ENCODE measurements around the gene UQCC2. TPM values are rescaled to one million over a fixed set of nuclear protein-coding genes. Genes with fewer than 3 reads are reported as not detected.

UQCC2 gene
- total RNA-seq, 2 experiments from 2014 or later, result 141 to 147 TPM

DNA sequence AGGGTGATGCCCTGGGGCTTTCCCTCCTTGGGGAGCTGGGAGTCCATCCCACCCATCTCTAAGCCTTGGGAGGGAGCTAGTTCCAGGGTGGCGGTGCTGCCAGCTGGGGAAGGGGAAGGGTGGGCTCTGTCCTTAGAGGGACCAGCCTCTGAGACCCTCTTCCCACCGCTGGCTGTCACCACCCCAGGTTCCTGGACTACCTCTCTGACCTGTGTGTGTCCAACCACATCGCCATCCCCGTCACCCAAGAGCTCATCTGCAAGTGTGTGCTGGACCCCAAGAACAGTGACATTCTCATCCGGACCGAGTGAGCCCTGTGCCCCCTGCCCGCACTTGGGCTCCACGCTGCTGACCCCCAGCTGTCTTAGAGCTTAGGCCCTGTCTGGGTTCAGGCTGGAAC, 43.2 kb downstream of the UQCC2 start:
- intact Hi-C loops (cut with DNase I, micrococcal nuclease), result no loop called here
- H3K9me3 Mint-ChIP-seq (ENCODE audit: low read depth), result no peaks in the 10 kb centered on the region
- peaks cover 16% of the 10 kb centered on the region for H3K4me1 Mint-ChIP-seq
- POLR2A ChIA-PET, result no interaction called here
- DNase-seq, result no peak
- H3K27me3 Mint-ChIP-seq, result no peaks in the 10 kb centered on the region
- H3K27ac Mint-ChIP-seq, result no peak overlapping the region
- no peak for ATAC-seq
- H3K36me3 Mint-ChIP-seq (ENCODE audit: low read depth), result peaks cover 30% of the 10 kb centered on the region
- CTCF ChIA-PET, result interaction anchor here (1.3 to 1.5 kb wide), 3 partner anchors 14 to 89 kb away, joined by 3 to 4 read pairs (median 3); no protein-coding TSS in a partner anchor
- no peak overlapping the region for H3K4me3 Mint-ChIP-seq

DNA sequence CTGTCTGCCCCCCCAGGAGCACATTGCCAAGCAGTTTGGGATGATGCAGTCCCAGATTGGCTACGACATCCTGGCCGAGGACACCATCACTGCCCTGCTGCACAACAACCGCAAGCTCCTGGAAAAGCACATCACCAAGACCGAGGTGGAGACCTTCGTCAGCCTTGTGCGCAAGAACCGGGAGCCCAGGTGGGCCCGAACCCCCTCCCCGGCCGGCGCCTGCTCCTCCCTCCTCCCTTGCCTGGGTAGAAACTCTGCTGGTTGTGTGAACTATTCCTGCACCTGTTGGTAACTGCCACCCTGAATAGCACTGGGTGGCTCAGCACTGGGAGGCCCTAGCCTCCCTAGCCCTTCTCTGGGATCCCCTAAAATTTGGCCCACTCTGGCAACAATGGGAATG, 43.7 kb downstream of the UQCC2 start:
- CTCF ChIA-PET, result no interaction called here
- Mint-ChIP-seq H3K36me3 (ENCODE audit: low read depth) (peaks cover 30% of the 10 kb centered on the region), H3K4me3 (no peak overlapping the region), H3K27me3 (no peaks in the 10 kb centered on the region), H3K27ac (no peak overlapping the region), H3K4me1 (peaks cover 16% of the 10 kb centered on the region), H3K9me3 (ENCODE audit: low read depth) (no peaks in the 10 kb centered on the region)
- POLR2A ChIA-PET, result no interaction called here
- no peak for ATAC-seq
- no peak for DNase-seq
- intact Hi-C loops (cut with DNase I, micrococcal nuclease), result no loop called here

DNA sequence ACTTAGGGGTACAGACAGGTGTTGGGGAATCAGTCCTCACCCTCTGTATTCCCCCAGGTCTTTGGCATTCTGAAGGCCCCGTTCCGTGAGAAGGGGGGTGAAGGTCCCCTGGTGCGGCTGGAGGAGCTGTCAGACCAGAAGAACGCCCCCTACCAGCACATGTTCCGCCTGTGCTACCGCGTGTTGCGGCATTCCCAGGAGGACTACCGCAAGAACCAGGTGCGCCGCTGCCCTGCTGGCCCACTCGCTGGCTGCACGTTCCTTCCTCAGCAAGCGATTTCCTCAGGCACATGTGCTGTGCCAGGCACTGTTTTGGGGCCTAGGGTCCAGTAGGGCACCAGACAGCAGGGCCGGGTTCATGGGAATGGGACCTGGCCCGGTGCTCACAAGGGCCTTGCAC, 44.4 kb downstream of the UQCC2 start:
- peaks cover 16% of the 10 kb centered on the region for H3K4me1 Mint-ChIP-seq
- intact Hi-C loops (cut with DNase I, micrococcal nuclease), result no loop called here
- ChIA-PET POLR2A (no interaction called here), CTCF (interaction anchor here (1.0 to 1.8 kb wide), 3 partner anchors 12 to 36 kb away, joined by 3 to 5 read pairs (median 4); no protein-coding TSS in a partner anchor)
- no peak overlapping the region for H3K27ac Mint-ChIP-seq
- H3K27me3 Mint-ChIP-seq, result no peaks in the 10 kb centered on the region
- ATAC-seq, result no peak
- no peak overlapping the region for H3K4me3 Mint-ChIP-seq
- peaks cover 27% of the 10 kb centered on the region for H3K36me3 Mint-ChIP-seq (ENCODE audit: low read depth)
- DNase-seq, result no peak
- H3K9me3 Mint-ChIP-seq (ENCODE audit: low read depth), result no peaks in the 10 kb centered on the region

DNA sequence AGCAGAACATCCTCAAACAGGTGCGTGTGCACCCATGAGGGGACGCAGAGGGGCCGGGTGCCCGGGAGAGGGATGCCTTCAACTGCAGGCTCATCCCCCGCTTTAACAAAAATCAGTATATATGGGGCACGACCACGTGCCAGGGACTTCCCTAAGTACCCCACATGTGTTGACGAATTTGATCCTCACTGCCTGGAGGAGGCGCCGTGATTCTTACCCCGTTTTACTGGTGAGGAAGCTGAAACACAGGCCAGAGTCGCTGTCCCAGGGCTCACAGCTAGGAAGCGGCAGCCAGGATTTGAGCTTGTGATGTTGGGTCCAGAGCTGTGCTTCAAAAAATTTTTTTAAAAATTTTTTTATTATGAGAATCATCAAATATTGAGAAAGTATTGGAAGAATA, 45.5 kb downstream of the UQCC2 start:
- Mint-ChIP-seq H3K27ac (no peak overlapping the region), H3K9me3 (ENCODE audit: low read depth) (no peaks in the 10 kb centered on the region), H3K4me1 (peaks cover 16% of the 10 kb centered on the region), H3K27me3 (no peaks in the 10 kb centered on the region), H3K4me3 (no peak overlapping the region), H3K36me3 (ENCODE audit: low read depth) (peaks cover 19% of the 10 kb centered on the region)
- ATAC-seq, result no peak
- CTCF ChIA-PET, result interaction anchor here (1.0 to 1.8 kb wide), 4 partner anchors 11 to 58 kb away, joined by 3 to 5 read pairs (median 4); no protein-coding TSS in a partner anchor
- intact Hi-C loops (cut with DNase I, micrococcal nuclease), result no loop called here
- POLR2A ChIA-PET, result no interaction called here
- DNase-seq, result no peak

DNA sequence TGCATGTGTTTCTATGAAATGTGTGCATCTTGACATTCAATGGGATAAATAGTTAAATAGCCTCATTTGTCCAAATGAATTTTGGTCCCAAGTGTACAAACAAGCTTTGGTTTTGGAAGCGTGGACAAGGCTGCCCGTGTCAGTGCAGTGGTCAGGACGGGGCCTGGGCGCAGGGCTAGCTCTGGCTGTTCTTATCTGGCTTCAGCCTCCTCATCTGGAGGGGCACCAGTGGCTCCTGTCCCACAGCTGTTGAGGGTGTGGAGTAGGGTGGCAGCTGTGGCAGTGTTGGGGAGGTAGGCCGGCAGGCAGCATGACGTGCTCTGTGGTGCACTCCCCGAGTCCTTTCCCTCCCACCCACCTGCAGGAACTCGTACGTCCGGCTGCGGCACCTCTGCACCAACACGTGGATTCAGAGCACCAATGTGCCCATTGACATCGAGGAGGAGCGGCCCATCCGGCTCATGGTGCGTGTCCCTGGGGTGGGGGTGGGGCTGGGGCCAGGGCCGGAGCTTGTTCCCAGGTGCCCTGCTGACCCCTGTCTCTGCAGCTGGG, 46.9 kb downstream of the UQCC2 start:
- Mint-ChIP-seq H3K27ac (no peak overlapping the region), H3K36me3 (ENCODE audit: low read depth) (peaks cover 19% of the 10 kb centered on the region), H3K4me3 (no peak overlapping the region), H3K9me3 (ENCODE audit: low read depth) (no peaks in the 10 kb centered on the region), H3K4me1 (peaks cover 15% of the 10 kb centered on the region), H3K27me3 (no peaks in the 10 kb centered on the region)
- DNase-seq (no peak), ATAC-seq (no peak)
- intact Hi-C loops (cut with DNase I, micrococcal nuclease), result no loop called here
- POLR2A ChIA-PET, result no interaction called here
- CTCF ChIA-PET, result interaction anchor here (0.8 kb wide), 1 partner anchor 300 kb away, joined by 3 read pairs; no protein-coding TSS in a partner anchor

DNA sequence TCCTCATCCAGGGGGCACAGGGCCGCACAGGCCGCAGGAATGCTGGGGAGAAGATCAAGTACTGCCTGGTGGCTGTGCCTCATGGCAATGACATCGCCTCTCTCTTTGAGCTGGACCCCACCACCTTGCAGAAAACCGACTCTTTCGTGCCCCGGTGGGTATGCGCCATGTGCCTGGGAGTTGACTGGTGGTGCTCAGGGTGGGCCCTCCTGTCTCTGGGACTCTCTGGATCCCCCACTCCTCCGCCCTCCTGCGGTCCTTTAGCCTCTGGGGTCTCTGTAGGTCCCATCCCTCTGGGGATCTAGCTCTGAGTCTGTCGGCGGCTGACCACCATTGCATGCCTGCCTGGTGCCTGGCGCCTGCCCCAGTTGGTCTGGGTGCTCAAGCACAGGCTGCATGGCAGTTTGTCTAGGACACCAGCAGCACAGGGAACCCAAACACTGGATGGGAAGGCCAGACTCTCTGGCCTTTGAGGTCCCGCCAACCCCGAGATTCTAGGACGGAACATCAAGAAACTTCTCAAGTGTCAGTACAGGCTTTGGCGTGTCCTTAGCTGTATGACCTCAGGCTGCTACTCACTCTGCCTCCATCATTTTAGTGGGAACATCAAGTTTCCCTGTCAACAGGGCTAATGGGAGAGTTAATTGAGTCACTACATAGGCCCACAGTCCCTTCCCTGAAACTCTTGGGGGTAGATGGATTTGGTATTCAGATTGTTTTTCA, 47.6 kb downstream of the UQCC2 start:
- no peak for DNase-seq
- H3K27ac Mint-ChIP-seq, result no peak overlapping the region
- H3K27me3 Mint-ChIP-seq, result no peaks in the 10 kb centered on the region
- H3K4me1 Mint-ChIP-seq, result peaks cover 11% of the 10 kb centered on the region
- no peaks in the 10 kb centered on the region for H3K9me3 Mint-ChIP-seq (ENCODE audit: low read depth)
- H3K36me3 Mint-ChIP-seq (ENCODE audit: low read depth), result peaks cover 14% of the 10 kb centered on the region
- POLR2A ChIA-PET, result no interaction called here
- CTCF ChIA-PET, result interaction anchor here (0.8 kb wide), 1 partner anchor 300 kb away, joined by 3 read pairs; no protein-coding TSS in a partner anchor
- intact Hi-C loops (cut with DNase I, micrococcal nuclease), result no loop called here
- ATAC-seq, result no peak
- H3K4me3 Mint-ChIP-seq, result no peak overlapping the region

DNA sequence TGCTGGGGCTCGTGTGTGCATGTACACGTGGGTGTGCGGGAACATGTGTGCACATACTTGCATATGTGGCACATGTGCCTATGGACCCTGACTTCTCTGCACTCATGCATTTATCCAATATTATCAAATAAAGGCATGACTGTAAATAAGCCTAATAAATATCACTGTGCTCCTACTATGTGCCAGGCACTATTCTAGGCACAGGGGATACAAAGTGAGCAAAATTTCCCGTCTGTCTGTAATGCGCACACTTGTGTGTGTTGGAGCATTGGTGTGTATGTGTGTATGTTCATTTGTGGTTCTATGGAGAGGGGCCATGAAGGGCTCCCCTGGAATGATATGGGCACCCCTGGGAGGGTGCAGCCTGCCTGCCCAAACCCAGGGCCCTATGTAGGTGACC, 48.5 kb downstream of the UQCC2 start:
- ChIA-PET POLR2A (interaction anchor here (0.6 kb wide), 2 partner anchors 42 to 1556 kb away, joined by 3 to 4 read pairs; no protein-coding TSS in a partner anchor), CTCF (no interaction called here)
- DNase-seq, result no peak
- H3K36me3 Mint-ChIP-seq (ENCODE audit: low read depth), result peaks cover 6% of the 10 kb centered on the region
- no peaks in the 10 kb centered on the region for H3K27me3 Mint-ChIP-seq
- peaks cover 2% of the 10 kb centered on the region for H3K4me1 Mint-ChIP-seq
- no peaks in the 10 kb centered on the region for H3K9me3 Mint-ChIP-seq (ENCODE audit: low read depth)
- H3K27ac Mint-ChIP-seq, result no peak overlapping the region
- intact Hi-C loops (cut with DNase I, micrococcal nuclease), result no loop called here
- H3K4me3 Mint-ChIP-seq, result no peak overlapping the region
- ATAC-seq, result no peak

DNA sequence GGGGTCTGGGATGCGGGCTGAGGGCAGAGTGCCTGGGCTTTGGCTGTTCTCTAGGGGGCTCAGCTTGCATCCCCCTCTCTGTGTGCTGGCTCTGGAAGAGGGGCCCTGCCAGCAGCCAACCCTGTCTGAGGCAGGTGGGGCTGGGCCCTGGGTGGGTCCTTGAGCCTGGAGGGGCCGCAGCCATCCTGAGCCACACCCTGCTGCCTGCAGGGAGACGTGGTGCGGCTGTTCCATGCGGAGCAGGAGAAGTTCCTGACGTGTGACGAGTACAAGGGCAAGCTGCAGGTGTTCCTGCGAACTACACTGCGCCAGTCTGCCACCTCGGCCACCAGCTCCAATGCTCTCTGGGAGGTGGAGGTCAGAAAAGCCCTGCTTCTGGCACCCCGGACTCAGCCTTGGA, 49.2 kb downstream of the UQCC2 start:
- ATAC-seq (no peak), DNase-seq (no peak)
- no peaks in the 10 kb centered on the region for H3K9me3 Mint-ChIP-seq (ENCODE audit: low read depth)
- intact Hi-C loops (cut with DNase I, micrococcal nuclease), result no loop called here
- no peak overlapping the region for H3K27ac Mint-ChIP-seq
- H3K36me3 Mint-ChIP-seq (ENCODE audit: low read depth), result peaks cover 10% of the 10 kb centered on the region
- ChIA-PET CTCF (no interaction called here), POLR2A (no interaction called here)
- no peaks in the 10 kb centered on the region for H3K27me3 Mint-ChIP-seq
- H3K4me3 Mint-ChIP-seq, result no peak overlapping the region
- no peaks in the 10 kb centered on the region for H3K4me1 Mint-ChIP-seq

DNA sequence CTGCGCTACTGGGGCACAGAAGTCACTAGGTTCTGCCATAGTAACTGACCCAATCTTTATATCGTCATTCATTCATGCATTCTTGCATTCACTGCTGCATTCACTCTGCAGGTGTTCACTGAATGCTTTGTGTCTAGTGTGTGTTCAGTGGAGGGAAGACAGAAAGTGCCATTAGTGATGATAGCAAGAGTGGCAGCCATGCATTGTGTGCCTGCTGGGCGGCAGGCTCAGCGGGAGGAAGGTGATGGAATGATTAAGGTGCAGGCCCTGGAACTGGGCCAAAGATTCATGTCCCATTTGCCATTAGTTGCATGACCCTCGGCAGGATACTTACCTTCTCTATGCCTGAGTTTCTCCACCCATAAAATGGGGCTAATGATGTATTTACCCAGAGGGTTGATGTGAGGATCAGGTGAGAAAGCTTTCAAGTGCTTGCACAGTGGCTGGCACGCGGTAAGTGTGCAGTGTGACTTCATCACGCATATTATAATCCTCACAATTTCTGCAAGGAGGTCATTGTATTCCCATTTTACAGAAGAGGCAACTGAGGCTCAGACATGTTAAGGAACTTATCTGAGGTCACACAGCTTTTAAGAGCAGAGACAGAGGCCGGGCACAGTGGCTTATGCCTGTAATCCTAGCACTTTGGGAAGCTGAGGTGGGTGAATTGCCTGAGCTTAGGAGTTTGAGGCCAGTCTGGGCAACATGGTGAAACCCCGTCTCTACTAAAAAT, 50.2 kb downstream of the UQCC2 start:
- H3K27me3 Mint-ChIP-seq, result no peaks in the 10 kb centered on the region
- no peaks in the 10 kb centered on the region for H3K9me3 Mint-ChIP-seq (ENCODE audit: low read depth)
- no peak for ATAC-seq
- POLR2A ChIA-PET, result no interaction called here
- intact Hi-C loops (cut with DNase I, micrococcal nuclease), result no loop called here
- no peaks in the 10 kb centered on the region for H3K4me1 Mint-ChIP-seq
- no peak for DNase-seq
- H3K4me3 Mint-ChIP-seq, result no peak overlapping the region
- H3K36me3 Mint-ChIP-seq (ENCODE audit: low read depth), result peaks cover 10% of the 10 kb centered on the region
- CTCF ChIA-PET, result no interaction called here
- H3K27ac Mint-ChIP-seq, result no peak overlapping the region

DNA sequence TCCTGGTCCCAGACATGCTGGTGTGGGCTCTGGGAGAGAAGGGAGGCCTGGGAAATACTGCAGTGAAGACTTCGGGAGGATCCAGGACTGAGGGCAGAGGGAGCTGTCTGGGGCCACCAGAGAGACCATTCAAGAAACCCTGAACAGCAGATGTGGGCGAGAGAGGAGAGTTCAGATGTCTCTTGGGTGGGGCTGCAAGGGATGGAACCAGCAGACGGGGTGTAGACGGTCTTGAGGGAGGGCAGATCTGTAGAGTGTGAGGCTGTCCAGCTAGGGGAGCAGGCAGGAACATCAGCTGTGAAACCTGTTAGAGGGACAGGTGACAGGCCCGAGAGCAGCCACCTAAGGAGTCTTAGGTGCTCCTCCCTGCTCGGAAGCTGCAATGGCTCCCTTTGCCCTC, 51.5 kb downstream of the UQCC2 start:
- POLR2A ChIA-PET, result no interaction called here
- DNase-seq (no peak), ATAC-seq (no peak)
- intact Hi-C loops (cut with DNase I, micrococcal nuclease), result no loop called here
- CTCF ChIA-PET, result no interaction called here
- no peak overlapping the region for H3K4me3 Mint-ChIP-seq
- no peaks in the 10 kb centered on the region for H3K27me3 Mint-ChIP-seq
- peaks cover 10% of the 10 kb centered on the region for H3K36me3 Mint-ChIP-seq (ENCODE audit: low read depth)
- H3K4me1 Mint-ChIP-seq, result no peaks in the 10 kb centered on the region
- H3K27ac Mint-ChIP-seq, result no peak overlapping the region
- H3K9me3 Mint-ChIP-seq (ENCODE audit: low read depth), result no peaks in the 10 kb centered on the region

DNA sequence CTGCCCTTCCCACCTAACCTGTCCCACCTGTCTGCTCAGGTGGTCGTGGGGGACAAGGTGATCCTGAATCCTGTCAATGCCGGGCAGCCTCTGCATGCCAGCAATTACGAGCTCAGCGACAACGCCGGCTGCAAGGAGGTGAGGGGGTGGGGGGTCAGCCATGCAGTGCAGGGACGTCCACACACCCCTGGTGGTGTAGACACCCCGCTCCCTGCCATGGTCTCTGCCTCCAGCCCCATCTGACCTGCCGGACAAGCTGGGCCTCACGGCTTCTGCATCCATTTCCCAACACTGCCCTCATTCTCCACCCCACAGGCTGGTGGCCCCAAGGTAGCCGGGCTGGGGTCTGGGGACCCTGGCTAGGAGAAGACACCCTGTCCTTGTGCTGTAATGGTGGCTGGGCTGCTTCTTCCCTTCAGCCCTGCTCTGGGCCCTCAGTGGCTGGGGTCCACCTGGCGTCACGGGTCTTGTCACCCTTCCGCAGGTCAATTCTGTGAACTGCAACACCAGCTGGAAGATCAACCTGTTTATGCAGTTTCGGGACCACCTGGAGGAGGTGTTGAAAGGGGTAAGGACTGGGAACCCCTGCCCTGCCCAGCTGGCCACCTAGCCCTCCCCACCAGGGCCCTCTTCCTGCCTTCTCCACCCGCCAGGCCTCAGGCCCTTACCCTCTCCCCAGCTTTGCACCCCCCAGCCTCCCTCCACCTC, 52.4 kb downstream of the UQCC2 start:
- POLR2A ChIA-PET, result no interaction called here
- no peak for DNase-seq
- no peak for ATAC-seq
- no peak overlapping the region for H3K27ac Mint-ChIP-seq
- H3K27me3 Mint-ChIP-seq, result no peaks in the 10 kb centered on the region
- intact Hi-C loops (cut with DNase I, micrococcal nuclease), result no loop called here
- no peaks in the 10 kb centered on the region for H3K4me1 Mint-ChIP-seq
- CTCF ChIA-PET, result interaction anchor here (0.9 kb wide), 1 partner anchor 31 kb away, joined by 3 read pairs; no protein-coding TSS in a partner anchor
- H3K9me3 Mint-ChIP-seq (ENCODE audit: low read depth), result no peaks in the 10 kb centered on the region
- H3K4me3 Mint-ChIP-seq, result no peak overlapping the region
- peaks cover 10% of the 10 kb centered on the region for H3K36me3 Mint-ChIP-seq (ENCODE audit: low read depth)
